ENCODE measurements around the gene NR1H3. TPM values are rescaled to one million over a fixed set of nuclear protein-coding genes. Genes with fewer than 3 reads are reported as not detected.
"Not testable (repeated sequence)": the region's sequence is repeated elsewhere in the genome, so short reads cannot be mapped to it uniquely, and the experiment has no call there.

NR1H3 gene
- total RNA-seq, 3 donors from 2014 or later = 56.1 to 92.4 (median 91.1) TPM

- H3K4me1 ChIP-seq = peaks cover 0 to 3% of the 10 kb centered on the region in 2 donors
- TF ChIP-seq POLR2AphosphoS5 (IDR thresholded peaks at IDR 0.05) = no peak
- TF ChIP-seq CTCF (IDR thresholded peaks at IDR 0.05) = no peak
- no peak for TF ChIP-seq POLR2A (IDR thresholded peaks at IDR 0.05)
- peaks cover 6 to 21% of the 10 kb centered on the region in 2 donors for H3K9me3 ChIP-seq
- H3K27me3 ChIP-seq = no peaks in the 10 kb centered on the region
- intact Hi-C loops (cut with DNase I; ENCODE audit: low total_unique reads) = no loop called here
- no peak overlapping the region for H3K4me3 ChIP-seq
- H3K36me3 ChIP-seq = peaks cover 15% of the 10 kb centered on the region
- no peak for DNase-seq (ENCODE audit: low spot score in 2 of 2)
- H3K27ac ChIP-seq = no peak overlapping the region
Observed at GRCh38 chr11:47302853-47303252, 45.1 kb downstream of the NR1H3 start.

GRCh38 chr11:47305734-47306483 lies 48.1 kb downstream of the NR1H3 start:
- H3K4me3 ChIP-seq = no peak overlapping the region
- H3K27me3 ChIP-seq = no peaks in the 10 kb centered on the region
- H3K27ac ChIP-seq = peak overlapping the region; percentile 22 to 63
- H3K36me3 ChIP-seq = peaks cover 25% of the 10 kb centered on the region
- H3K9me3 ChIP-seq = peaks cover 6 to 13% of the 10 kb centered on the region in 2 donors
- intact Hi-C loops (cut with DNase I; ENCODE audit: low total_unique reads) = no loop called here
- DNase-seq (ENCODE audit: low spot score in 2 of 2) = peak; percentile 62 to 80
- TF ChIP-seq POLR2AphosphoS5 (IDR thresholded peaks at IDR 0.05) (no peak), CTCF (IDR thresholded peaks at IDR 0.05) (no peak), POLR2A (IDR thresholded peaks at IDR 0.05) (no peak)
- peaks cover 0 to 3% of the 10 kb centered on the region in 2 donors for H3K4me1 ChIP-seq

GRCh38 chr11:47306484-47306844 lies 48.7 kb downstream of the NR1H3 start:
- DNase-seq (ENCODE audit: low spot score in 2 of 2) = no peak
- Histone ChIP-seq H3K36me3 (peaks cover 31% of the 10 kb centered on the region), H3K27me3 (no peaks in the 10 kb centered on the region), H3K4me3 (no peak overlapping the region), H3K4me1 (peaks cover 0 to 3% of the 10 kb centered on the region in 2 donors), H3K9me3 (peaks cover 6 to 13% of the 10 kb centered on the region in 2 donors), H3K27ac (peak overlapping the region in 1 of 2 donors; percentile 63)
- intact Hi-C loops (cut with DNase I; ENCODE audit: low total_unique reads) = no loop called here
- TF ChIP-seq CTCF (IDR thresholded peaks at IDR 0.05) = no peak
- no peak for TF ChIP-seq POLR2A (IDR thresholded peaks at IDR 0.05)
- no peak for TF ChIP-seq POLR2AphosphoS5 (IDR thresholded peaks at IDR 0.05)

GRCh38 chr11:47308050-47308823 lies 50.4 kb downstream of the NR1H3 start:
- no peak overlapping the region for H3K4me3 ChIP-seq
- peaks cover 22% of the 10 kb centered on the region for H3K36me3 ChIP-seq
- H3K9me3 ChIP-seq = no peaks in the 10 kb centered on the region
- no peak for DNase-seq (ENCODE audit: low spot score in 2 of 2)
- no peak overlapping the region for H3K27ac ChIP-seq
- peaks cover 0 to 3% of the 10 kb centered on the region in 2 donors for H3K4me1 ChIP-seq
- no peaks in the 10 kb centered on the region for H3K27me3 ChIP-seq
- intact Hi-C loops (cut with DNase I; ENCODE audit: low total_unique reads) = no loop called here
- TF ChIP-seq POLR2AphosphoS5 (IDR thresholded peaks at IDR 0.05) (no peak), POLR2A (IDR thresholded peaks at IDR 0.05) (no peak), CTCF (IDR thresholded peaks at IDR 0.05) (no peak)

- H3K36me3 ChIP-seq = peaks cover 7% of the 10 kb centered on the region
- intact Hi-C loops (cut with DNase I; ENCODE audit: low total_unique reads) = no loop called here
- H3K27ac ChIP-seq = no peak overlapping the region
- no peaks in the 10 kb centered on the region for H3K9me3 ChIP-seq
- TF ChIP-seq POLR2AphosphoS5 (IDR thresholded peaks at IDR 0.05) (no peak), CTCF (IDR thresholded peaks at IDR 0.05) (no peak), POLR2A (IDR thresholded peaks at IDR 0.05) (no peak)
- H3K4me1 ChIP-seq = no peaks in the 10 kb centered on the region
- DNase-seq (ENCODE audit: low spot score in 2 of 2) = no peak
- H3K27me3 ChIP-seq = no peaks in the 10 kb centered on the region
- H3K4me3 ChIP-seq = no peak overlapping the region
Observed at GRCh38 chr11:47314992-47315391, 57.2 kb downstream of the NR1H3 start.

- H3K4me1 ChIP-seq; H3K4me3 ChIP-seq; DNase-seq (ENCODE audit: low spot score in 2 of 2); H3K27ac ChIP-seq; H3K36me3 ChIP-seq; intact Hi-C loops (cut with DNase I; ENCODE audit: low total_unique reads); H3K27me3 ChIP-seq; H3K9me3 ChIP-seq: not testable (repeated sequence)
Observed at GRCh38 chr11:47316501-47316900, 58.7 kb downstream of the NR1H3 start.
